IPS-20b (cell line): ENCODE measurements around the gene RIN3.

Source experiments
- H3K27ac ChIP-seq: one replicate; pipeline ENCODE4 v1.5.1; 2013; ENCODE audit warnings: low read length
- H3K27me3 ChIP-seq: 2 replicates; pipeline ENCODE4 v1.6.1; 2013; ENCODE audit warnings: mild to moderate bottlenecking, low read length, inconsistent platforms; ENCODE audit not compliant: insufficient read depth
- H3K36me3 ChIP-seq: 2 replicates; pipeline ENCODE4 v1.6.1; 2013; ENCODE audit warnings: low read depth, mild to moderate bottlenecking, inconsistent platforms, low read length, moderate library complexity; ENCODE audit not compliant: insufficient read depth
- H3K4me1 ChIP-seq: 2 replicates; pipeline ENCODE4 v1.6.1; 2013; ENCODE audit warnings: mild to moderate bottlenecking, control low read depth, inconsistent platforms, low read length, moderate library complexity; ENCODE audit not compliant: insufficient read depth
- H3K4me3 ChIP-seq: 2 replicates; pipeline ENCODE4 v1.5.1; 2013; ENCODE audit warnings: mild to moderate bottlenecking, low read length, inconsistent platforms
- H3K9ac ChIP-seq: 2 replicates; pipeline ENCODE4 v1.6.1; 2013; ENCODE audit warnings: low read depth, mild to moderate bottlenecking, inconsistent platforms, low read length, moderate library complexity
- H3K9me3 ChIP-seq: 2 replicates; pipeline ENCODE4 v1.6.1; 2013; ENCODE audit warnings: mild to moderate bottlenecking, low read depth, low read length, inconsistent platforms; ENCODE audit not compliant: insufficient read depth

The RIN3 gene

DNA sequence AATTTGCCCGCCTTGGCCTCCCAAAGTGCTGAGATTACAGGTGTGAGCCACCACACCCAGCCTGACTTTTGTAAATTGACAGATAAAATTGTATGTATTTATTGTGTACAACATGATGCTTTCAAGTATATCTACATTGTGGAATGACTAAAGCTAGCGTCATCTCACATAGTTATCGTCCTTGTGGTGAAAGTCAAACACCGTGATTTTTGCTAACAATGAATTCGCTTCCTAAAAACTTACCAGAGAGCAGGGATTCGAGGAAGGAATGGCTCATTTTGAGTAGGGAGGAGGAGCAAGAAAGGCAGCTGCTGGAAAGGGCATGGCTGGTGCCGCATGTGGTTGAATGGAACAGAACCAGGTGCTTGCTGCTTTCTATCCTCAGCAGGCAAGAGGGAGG lies 149.5 kb downstream of the RIN3 start:
- H3K9ac ChIP-seq: no peak overlapping the region
- no peaks in the 10 kb centered on the region for H3K27me3 ChIP-seq
- H3K27ac ChIP-seq: no peak overlapping the region
- H3K9me3 ChIP-seq: no peaks in the 10 kb centered on the region
- no peaks in the 10 kb centered on the region for H3K4me1 ChIP-seq
- no peaks in the 10 kb centered on the region for H3K36me3 ChIP-seq
- no peak overlapping the region for H3K4me3 ChIP-seq

GRCh38 chr14:92665661-92666110 lies 152.1 kb downstream of the RIN3 start:
- no peak overlapping the region for H3K4me3 ChIP-seq
- H3K27ac ChIP-seq: no peak overlapping the region
- no peaks in the 10 kb centered on the region for H3K9me3 ChIP-seq
- no peaks in the 10 kb centered on the region for H3K4me1 ChIP-seq
- H3K27me3 ChIP-seq: no peaks in the 10 kb centered on the region
- no peaks in the 10 kb centered on the region for H3K36me3 ChIP-seq
- H3K9ac ChIP-seq: no peak overlapping the region

GRCh38 chr14:92666251-92666650 lies 152.7 kb downstream of the RIN3 start:
- H3K4me3 ChIP-seq: no peak overlapping the region
- no peaks in the 10 kb centered on the region for H3K36me3 ChIP-seq
- H3K9ac ChIP-seq: no peak overlapping the region
- no peaks in the 10 kb centered on the region for H3K27me3 ChIP-seq
- H3K27ac ChIP-seq: no peak overlapping the region
- no peaks in the 10 kb centered on the region for H3K4me1 ChIP-seq
- H3K9me3 ChIP-seq: no peaks in the 10 kb centered on the region

GRCh38 chr14:92668276-92668973 lies 154.8 kb downstream of the RIN3 start:
- Histone ChIP-seq H3K27me3 (no peaks in the 10 kb centered on the region), H3K4me3 (no peak overlapping the region), H3K4me1 (no peaks in the 10 kb centered on the region), H3K27ac (no peak overlapping the region), H3K36me3 (no peaks in the 10 kb centered on the region), H3K9me3 (no peaks in the 10 kb centered on the region), H3K9ac (no peak overlapping the region)

GRCh38 chr14:92670160-92670559 lies 156.6 kb downstream of the RIN3 start:
- Histone ChIP-seq H3K36me3 (no peaks in the 10 kb centered on the region), H3K9me3 (no peaks in the 10 kb centered on the region), H3K4me3 (no peak overlapping the region), H3K4me1 (no peaks in the 10 kb centered on the region), H3K27ac (no peak overlapping the region), H3K9ac (no peak overlapping the region), H3K27me3 (no peaks in the 10 kb centered on the region)

- Histone ChIP-seq H3K9me3 (no peaks in the 10 kb centered on the region), H3K27ac (no peak overlapping the region), H3K4me3 (no peak overlapping the region), H3K36me3 (no peaks in the 10 kb centered on the region), H3K27me3 (no peaks in the 10 kb centered on the region), H3K9ac (no peak overlapping the region), H3K4me1 (no peaks in the 10 kb centered on the region)
Observed at GRCh38 chr14:92670643-92671366, 157.2 kb downstream of the RIN3 start.

- no peak overlapping the region for H3K27ac ChIP-seq
- H3K27me3 ChIP-seq: no peaks in the 10 kb centered on the region
- H3K9me3 ChIP-seq: no peaks in the 10 kb centered on the region
- no peak overlapping the region for H3K4me3 ChIP-seq
- H3K9ac ChIP-seq: no peak overlapping the region
- H3K36me3 ChIP-seq: no peaks in the 10 kb centered on the region
- no peaks in the 10 kb centered on the region for H3K4me1 ChIP-seq
Observed at GRCh38 chr14:92673601-92674150, 160.1 kb downstream of the RIN3 start.

DNA sequence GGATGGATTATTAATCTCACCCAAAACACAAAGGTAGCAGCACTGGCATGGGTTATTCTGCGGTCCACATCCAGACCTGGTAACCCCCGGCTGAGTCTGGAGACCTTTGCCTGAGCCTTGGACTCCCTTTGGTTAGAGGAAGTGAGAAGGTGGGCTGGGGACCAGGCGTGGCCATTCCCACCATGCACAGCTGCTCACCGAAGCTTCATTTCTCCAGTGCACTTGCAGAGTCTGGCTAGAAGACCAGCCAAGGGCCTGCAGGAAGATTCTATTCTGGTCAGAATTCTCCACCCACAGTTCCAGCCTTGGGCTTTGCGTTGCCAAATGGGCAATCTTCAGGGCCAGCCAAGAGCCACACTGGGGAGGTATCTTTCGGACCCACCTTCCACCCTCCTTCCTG lies 161.8 kb downstream of the RIN3 start:
- Histone ChIP-seq H3K27ac (no peak overlapping the region), H3K4me3 (no peak overlapping the region), H3K4me1 (no peaks in the 10 kb centered on the region), H3K9me3 (no peaks in the 10 kb centered on the region), H3K9ac (no peak overlapping the region), H3K36me3 (no peaks in the 10 kb centered on the region), H3K27me3 (no peaks in the 10 kb centered on the region)

DNA sequence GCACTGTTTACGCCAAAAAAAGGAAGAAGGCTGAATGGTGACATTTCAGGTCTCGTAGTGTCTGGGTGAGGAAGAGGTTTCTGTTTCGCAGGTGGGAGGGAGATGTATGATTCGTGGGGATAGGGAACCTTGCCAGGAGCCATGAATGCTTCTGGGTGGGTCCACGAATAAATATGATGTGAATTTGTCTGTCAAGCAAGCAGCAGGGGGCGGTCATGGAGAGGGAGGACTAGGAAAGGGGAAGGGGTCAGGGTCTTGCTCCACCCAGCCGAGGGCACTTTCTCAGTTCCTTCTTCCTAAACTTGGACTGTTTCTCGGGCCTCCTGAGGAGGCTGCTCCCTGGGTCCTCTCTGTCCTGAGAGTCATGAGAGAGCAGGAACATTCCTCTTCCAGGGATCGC lies 162.4 kb downstream of the RIN3 start:
- H3K4me3 ChIP-seq: no peak overlapping the region
- H3K9me3 ChIP-seq: no peaks in the 10 kb centered on the region
- no peaks in the 10 kb centered on the region for H3K27me3 ChIP-seq
- H3K36me3 ChIP-seq: no peaks in the 10 kb centered on the region
- no peak overlapping the region for H3K27ac ChIP-seq
- H3K9ac ChIP-seq: no peak overlapping the region
- no peaks in the 10 kb centered on the region for H3K4me1 ChIP-seq

DNA sequence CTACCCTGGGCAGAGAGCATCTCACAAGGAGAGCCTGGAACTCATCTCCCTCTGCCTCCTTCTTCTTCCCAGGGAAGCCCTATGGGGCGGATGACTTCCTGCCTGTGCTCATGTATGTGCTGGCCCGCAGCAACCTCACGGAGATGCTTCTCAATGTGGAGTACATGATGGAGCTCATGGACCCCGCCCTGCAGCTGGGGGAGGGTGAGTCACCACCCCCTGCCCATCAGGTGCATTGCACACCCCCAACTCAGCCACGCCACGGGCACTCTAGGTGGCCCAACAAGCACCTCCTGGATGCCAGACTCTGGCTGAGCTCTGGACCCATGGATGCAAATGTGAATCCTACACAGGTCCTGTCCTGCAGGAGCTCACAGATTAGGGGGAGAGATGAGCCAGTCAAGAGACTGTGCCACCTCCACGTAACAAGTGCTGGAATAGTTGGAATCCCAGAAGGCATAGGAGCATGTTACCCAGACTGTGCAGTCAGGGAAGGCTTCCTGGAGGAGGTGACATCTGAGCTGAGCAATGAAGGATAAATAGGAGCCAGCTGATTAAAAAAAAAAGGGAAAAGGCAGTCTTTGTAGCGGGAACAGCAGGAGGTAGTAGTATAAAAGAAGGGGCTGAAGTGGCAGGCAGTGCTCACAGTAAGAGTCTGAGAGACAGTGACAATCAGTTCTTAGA lies 163.0 kb downstream of the RIN3 start:
- no peaks in the 10 kb centered on the region for H3K36me3 ChIP-seq
- no peak overlapping the region for H3K9ac ChIP-seq
- H3K27me3 ChIP-seq: no peaks in the 10 kb centered on the region
- H3K27ac ChIP-seq: no peak overlapping the region
- no peaks in the 10 kb centered on the region for H3K9me3 ChIP-seq
- no peak overlapping the region for H3K4me3 ChIP-seq
- H3K4me1 ChIP-seq: no peaks in the 10 kb centered on the region

GRCh38 chr14:92677087-92677668 lies 163.6 kb downstream of the RIN3 start:
- Histone ChIP-seq H3K27ac (no peak overlapping the region), H3K4me3 (no peak overlapping the region), H3K4me1 (no peaks in the 10 kb centered on the region), H3K9me3 (no peaks in the 10 kb centered on the region), H3K9ac (no peak overlapping the region), H3K27me3 (no peaks in the 10 kb centered on the region), H3K36me3 (no peaks in the 10 kb centered on the region)
